Neural crest cell (in vitro differentiated cells): Measurements from ENCODE around the gene C22orf15. TPM values are rescaled to one million over a fixed set of nuclear protein-coding genes. Genes with fewer than 3 reads are reported as not detected.

Source experiments
- DNase-seq: peaks from one replicate; pipeline ENCODE4 v3.0.0; 2021; ENCODE audit warnings: low read depth, mixed read lengths, low spot score
- H3K27ac Mint-ChIP-seq: one replicate; pipeline ENCODE4 v1.8.0; 2021; ENCODE audit warnings: mild to moderate bottlenecking, mixed read lengths; ENCODE audit not compliant: unreplicated experiment
- H3K27me3 Mint-ChIP-seq: 2 replicates; pipeline ENCODE4 v1.8.0; 2021; ENCODE audit warnings: low read depth, mild to moderate bottlenecking, mixed read lengths
- H3K36me3 Mint-ChIP-seq: 2 replicates; pipeline ENCODE4 v1.8.0; 2021; ENCODE audit warnings: low read depth, mild to moderate bottlenecking, mixed read lengths
- H3K4me1 Mint-ChIP-seq: 2 replicates; pipeline ENCODE4 v1.8.0; 2021; ENCODE audit warnings: mixed read lengths
- H3K4me3 Mint-ChIP-seq: one replicate; pipeline ENCODE4 v1.8.0; 2021; ENCODE audit warnings: mild to moderate bottlenecking, mixed read lengths
- H3K9me3 Mint-ChIP-seq: 2 replicates; pipeline ENCODE4 v1.8.0; 2021; ENCODE audit warnings: mixed read lengths
- total RNA-seq: library from RNA; stranded (reverse); gene quantifications from 2 replicates; pipeline ENCODE4 v1.2.1, GENCODE V29; 2021
- TF ChIP-seq, protein P1 (sequence below): fragments of 200-600 bp; sonication (generic); conservative IDR thresholded peaks from 2 replicates; pipeline ENCODE4 v1.5.0; 2021; ENCODE audit warnings: antibody characterized with exemption, mild to moderate bottlenecking

Gene C22orf15
- total RNA-seq, 1 donor from 2014 or later: 0.79 TPM

- peak within 1 kb of the TSS; percentile 83 for H3K4me3 Mint-ChIP-seq
- H3K36me3 Mint-ChIP-seq: no peaks in the 10 kb centered on the region
- no peaks in the 10 kb centered on the region for H3K9me3 Mint-ChIP-seq
- H3K4me1 Mint-ChIP-seq: peaks cover 21% of the 10 kb centered on the region
- TF ChIP-seq, protein P1, sequence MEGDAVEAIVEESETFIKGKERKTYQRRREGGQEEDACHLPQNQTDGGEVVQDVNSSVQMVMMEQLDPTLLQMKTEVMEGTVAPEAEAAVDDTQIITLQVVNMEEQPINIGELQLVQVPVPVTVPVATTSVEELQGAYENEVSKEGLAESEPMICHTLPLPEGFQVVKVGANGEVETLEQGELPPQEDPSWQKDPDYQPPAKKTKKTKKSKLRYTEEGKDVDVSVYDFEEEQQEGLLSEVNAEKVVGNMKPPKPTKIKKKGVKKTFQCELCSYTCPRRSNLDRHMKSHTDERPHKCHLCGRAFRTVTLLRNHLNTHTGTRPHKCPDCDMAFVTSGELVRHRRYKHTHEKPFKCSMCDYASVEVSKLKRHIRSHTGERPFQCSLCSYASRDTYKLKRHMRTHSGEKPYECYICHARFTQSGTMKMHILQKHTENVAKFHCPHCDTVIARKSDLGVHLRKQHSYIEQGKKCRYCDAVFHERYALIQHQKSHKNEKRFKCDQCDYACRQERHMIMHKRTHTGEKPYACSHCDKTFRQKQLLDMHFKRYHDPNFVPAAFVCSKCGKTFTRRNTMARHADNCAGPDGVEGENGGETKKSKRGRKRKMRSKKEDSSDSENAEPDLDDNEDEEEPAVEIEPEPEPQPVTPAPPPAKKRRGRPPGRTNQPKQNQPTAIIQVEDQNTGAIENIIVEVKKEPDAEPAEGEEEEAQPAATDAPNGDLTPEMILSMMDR: no peak
- H3K27ac Mint-ChIP-seq: peak within 1 kb of the TSS; percentile 52
- peak; percentile 59 for DNase-seq
- H3K27me3 Mint-ChIP-seq: peaks cover 10% of the 10 kb centered on the region
Measured at GRCh38 chr22:23772649-23773473, 10.1 kb downstream of the C22orf15 start, which contains the start of gene MMP11. MMP11 (plus strand) TSS chr22:23772849; CDS start chr22:23772871, 22 bp downstream.

DNA sequence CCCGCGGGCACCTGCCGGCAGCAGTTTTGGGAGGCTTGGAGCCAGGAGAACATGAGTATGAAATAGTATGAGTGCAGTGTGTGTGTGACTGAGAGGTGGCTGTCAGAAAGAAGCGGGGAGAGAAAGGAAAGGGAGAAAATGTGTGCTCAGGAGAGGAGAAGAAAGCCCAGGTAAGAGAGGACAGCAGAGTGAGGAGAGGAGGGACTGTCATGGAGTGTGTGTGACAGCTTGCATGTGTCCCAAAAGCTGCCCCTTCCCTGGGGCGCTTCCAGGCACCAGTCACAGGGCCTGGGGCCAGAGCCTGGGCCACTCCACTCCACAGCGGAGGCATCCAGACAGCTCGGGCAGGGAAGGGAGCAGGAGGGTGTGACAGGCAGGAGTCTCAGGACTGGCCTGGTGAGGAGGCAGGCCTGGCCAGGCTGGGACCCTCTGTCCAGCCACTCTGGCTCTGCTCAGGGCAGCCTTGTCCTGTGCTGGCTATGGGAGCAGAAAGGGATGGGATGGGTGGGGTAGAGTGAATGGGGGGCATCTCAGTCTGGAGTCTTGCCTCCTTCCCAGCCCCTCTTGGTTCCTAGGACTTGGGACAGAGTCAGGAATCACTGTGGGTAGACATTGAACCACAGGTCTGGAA is 10.8 kb downstream of the C22orf15 start:
- Mint-ChIP-seq H3K27ac (no peak overlapping the region), H3K27me3 (peaks cover 10% of the 10 kb centered on the region), H3K4me3 (peak overlapping the region; percentile 83), H3K9me3 (no peaks in the 10 kb centered on the region), H3K4me1 (peaks cover 21% of the 10 kb centered on the region), H3K36me3 (no peaks in the 10 kb centered on the region)
- TF ChIP-seq, protein P1: no peak
- DNase-seq: no peak

DNA sequence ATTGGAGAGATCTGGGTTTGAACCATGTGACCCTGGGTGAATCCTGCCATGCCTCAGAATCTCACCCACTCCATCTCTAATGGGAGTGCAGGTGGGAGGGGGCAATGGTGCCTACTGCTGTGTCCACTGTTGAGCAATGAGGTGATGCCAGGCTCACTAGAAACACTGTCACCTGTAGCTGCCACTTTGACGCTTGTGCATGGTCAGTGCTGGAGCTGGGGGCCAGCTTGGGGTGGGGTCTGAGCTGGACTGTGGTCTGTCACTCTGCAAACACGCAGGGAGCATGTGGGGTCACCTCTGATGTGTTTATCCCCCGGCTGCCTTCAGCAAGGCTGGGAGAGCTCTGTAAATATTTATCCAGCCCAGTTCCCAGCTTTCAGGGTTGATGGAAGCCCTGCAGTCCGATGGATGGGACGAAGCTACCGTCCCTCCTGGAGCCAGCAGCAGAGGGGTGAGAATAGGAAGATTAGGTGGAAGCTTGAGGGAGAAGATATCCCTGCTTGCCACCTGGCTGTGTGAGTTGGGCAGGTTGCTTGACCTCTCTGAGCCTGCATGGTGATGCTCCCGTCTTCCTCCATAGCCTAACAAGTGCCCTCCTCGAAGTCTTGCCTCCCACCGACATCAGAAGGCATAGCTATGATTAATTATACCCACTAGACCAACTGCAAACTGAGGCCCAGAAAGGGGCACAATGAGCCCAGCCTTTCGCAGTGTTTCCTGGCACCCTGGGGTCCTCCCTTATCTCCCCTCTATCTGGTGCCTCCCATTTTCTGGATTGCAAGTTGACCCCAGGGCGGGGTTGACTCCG is 11.5 kb downstream of the C22orf15 start:
- Mint-ChIP-seq H3K27ac (no peak overlapping the region), H3K27me3 (peaks cover 10% of the 10 kb centered on the region), H3K9me3 (no peaks in the 10 kb centered on the region), H3K4me3 (peak overlapping the region; percentile 73), H3K36me3 (no peaks in the 10 kb centered on the region), H3K4me1 (peaks cover 21% of the 10 kb centered on the region)
- TF ChIP-seq, protein P1: no peak
- DNase-seq: no peak

- Mint-ChIP-seq H3K36me3 (no peaks in the 10 kb centered on the region), H3K9me3 (no peaks in the 10 kb centered on the region), H3K27me3 (peaks cover 10% of the 10 kb centered on the region), H3K27ac (no peak overlapping the region), H3K4me1 (peaks cover 18% of the 10 kb centered on the region), H3K4me3 (peak overlapping the region; percentile 73)
- no peak for DNase-seq
- TF ChIP-seq, protein P1: no peak
Measured at GRCh38 chr22:23774922-23775436, 12.2 kb downstream of the C22orf15 start.

GRCh38 chr22:23775779-23776375 is 13.1 kb downstream of the C22orf15 start:
- Mint-ChIP-seq H3K36me3 (no peaks in the 10 kb centered on the region), H3K4me1 (peaks cover 18% of the 10 kb centered on the region), H3K9me3 (no peaks in the 10 kb centered on the region), H3K27me3 (peaks cover 10% of the 10 kb centered on the region), H3K4me3 (peak overlapping the region; percentile 75), H3K27ac (peak overlapping the region; percentile 84)
- DNase-seq: no peak
- TF ChIP-seq, protein P1: no peak
